ENCODE measurements around the gene RPL28.
"Not testable (repeated sequence)": the region's sequence is repeated elsewhere in the genome, so short reads cannot be mapped to it uniquely, and the experiment has no call there.

Gene RPL28

GRCh38 chr19:55442372-55442961, 56.7 kb downstream of the RPL28 start:
- Histone ChIP-seq H3K4me3 (peak overlapping the region in 1 of 7 experiments; percentile 12), H3K27ac (no peak overlapping the region)

DNA sequence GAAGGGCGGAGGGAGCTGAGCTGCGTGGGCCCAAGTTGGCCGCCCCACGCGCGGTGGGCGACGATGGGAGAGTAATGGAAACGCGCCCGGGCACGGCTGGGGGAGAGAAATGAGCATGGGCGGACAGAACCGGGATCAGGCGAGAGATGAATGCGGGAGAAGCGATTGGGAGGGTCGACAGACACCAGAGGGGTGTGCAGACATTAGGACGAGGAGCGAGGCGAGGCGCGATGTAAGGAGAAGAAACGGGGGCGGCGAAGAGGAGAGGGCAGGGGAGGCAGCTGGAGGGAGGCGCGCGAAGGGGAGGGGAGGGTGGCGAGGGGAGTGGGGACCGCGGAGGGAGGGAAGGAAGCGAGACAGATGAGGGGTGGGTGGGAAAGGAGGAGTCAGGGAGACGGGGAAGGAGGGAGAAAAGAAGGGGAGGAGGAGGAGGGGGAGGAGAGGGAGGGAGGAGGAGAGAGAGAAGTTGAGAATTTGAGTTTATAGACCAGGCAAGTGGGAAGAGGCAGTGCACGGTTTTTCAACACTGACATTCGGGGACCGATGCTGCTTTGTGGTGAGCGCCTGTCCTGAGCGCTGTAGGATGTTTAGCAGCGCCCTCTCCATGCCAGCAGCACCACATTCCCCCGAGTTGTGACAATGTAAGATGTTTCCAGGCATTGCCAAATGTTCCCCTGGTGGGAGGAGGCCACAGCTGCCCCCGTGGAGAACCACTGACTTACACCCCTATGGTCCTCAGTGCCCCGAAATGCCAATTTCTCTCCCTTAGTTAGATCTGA, 57.5 kb downstream of the RPL28 start, which contains the start of gene SHISA7:
Gene SHISA7 (minus strand): TSS at position 256 of the 779 bp plus-strand sequence. CDS start 437 bp downstream, outside the sequence.
- no peak within 1 kb of the TSS for H3K27ac ChIP-seq
- peak within 1 kb of the TSS in 1 of 7 experiments; percentile 12 for H3K4me3 ChIP-seq

DNA sequence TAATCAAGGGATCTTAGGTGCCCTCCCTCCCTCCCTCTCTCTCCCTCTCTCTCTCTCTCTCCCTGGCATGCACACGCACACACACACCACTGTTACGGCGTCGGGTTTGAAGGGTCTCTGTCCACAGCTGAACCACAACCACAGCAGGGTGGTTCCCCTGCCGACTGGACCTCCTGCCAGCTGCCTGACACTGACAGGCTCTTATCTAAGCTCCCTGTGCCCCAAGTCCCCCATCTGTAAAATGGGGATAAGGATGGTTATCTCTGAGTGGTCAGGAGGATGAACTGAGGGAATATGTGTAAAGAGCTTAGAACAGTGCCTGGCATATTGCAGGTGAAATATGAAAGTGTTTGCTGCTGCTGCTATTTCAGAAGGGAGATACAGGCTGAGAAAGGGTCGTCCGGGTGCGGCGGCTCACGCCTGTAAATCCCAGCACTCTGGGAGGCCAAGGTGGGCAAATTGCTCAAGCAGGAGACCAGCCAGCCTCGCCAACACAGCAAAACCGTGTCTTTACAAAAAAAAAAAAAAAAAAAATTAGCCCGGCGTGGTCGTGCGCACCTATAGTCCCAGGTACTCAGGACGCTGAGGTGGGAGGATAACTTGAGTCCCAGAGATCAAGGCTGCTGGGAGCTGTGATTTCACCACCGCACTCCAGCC, 58.2 kb downstream of the RPL28 start:
- H3K27ac ChIP-seq, result no peak overlapping the region

GRCh38 chr19:55444646-55445045, 58.9 kb downstream of the RPL28 start:
- H3K4me3 ChIP-seq, result no peak overlapping the region
- H3K27ac ChIP-seq, result no peak overlapping the region

More for the DNA sequence above, 58.2 kb downstream of the RPL28 start:
- no peak overlapping the region for H3K4me3 ChIP-seq

DNA sequence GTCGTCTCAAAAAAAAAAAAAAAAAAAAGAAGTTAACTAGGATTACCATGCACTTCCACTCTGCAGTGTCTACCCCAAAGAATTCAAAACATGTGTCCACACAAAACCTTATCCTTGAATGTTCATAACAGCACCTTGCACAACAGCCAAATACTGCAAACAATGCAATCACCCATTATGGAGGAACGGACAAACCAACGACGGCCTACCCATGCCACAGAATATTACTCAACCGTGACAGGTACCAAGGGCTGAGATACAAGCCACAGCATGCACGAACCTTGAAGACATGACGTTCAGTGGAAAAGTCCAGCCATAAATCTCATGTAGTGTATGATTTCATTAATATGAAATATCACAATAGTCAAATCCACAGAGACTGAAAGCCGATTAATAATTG, 60.3 kb downstream of the RPL28 start:
- H3K27ac ChIP-seq, result no peak overlapping the region
- no peak overlapping the region for H3K4me3 ChIP-seq

GRCh38 chr19:55447421-55448174, 61.9 kb downstream of the RPL28 start:
- Histone ChIP-seq H3K4me3 (no peak overlapping the region), H3K27ac (no peak overlapping the region)

GRCh38 chr19:55448175-55448490, 62.4 kb downstream of the RPL28 start:
- H3K4me3 ChIP-seq, H3K27ac ChIP-seq: not testable (repeated sequence)

- Histone ChIP-seq H3K27ac (no peak overlapping the region), H3K4me3 (no peak overlapping the region)
Measured at GRCh38 chr19:55449469-55449868, 63.7 kb downstream of the RPL28 start.

- H3K4me3 ChIP-seq, result peak overlapping the region in 2 of 7 experiments; percentile 5 to 23
- H3K27ac ChIP-seq, result no peak overlapping the region
Measured at GRCh38 chr19:55451163-55451964, 65.6 kb downstream of the RPL28 start.

GRCh38 chr19:55451965-55452748, 66.4 kb downstream of the RPL28 start:
- Histone ChIP-seq H3K4me3 (peak overlapping the region in 3 of 7 experiments; percentile 14 to 23 (median 15)), H3K27ac (no peak overlapping the region)

All from skin epidermis (tissue), 12 donors.